ENCODE measurements around the gene CENPF. TPM values are rescaled to one million over a fixed set of nuclear protein-coding genes. Genes with fewer than 3 reads are reported as not detected.

The CENPF gene
- total RNA-seq, 4 donors from 2014 or later: 0.32 to 1.2 (median 0.99) TPM

DNA sequence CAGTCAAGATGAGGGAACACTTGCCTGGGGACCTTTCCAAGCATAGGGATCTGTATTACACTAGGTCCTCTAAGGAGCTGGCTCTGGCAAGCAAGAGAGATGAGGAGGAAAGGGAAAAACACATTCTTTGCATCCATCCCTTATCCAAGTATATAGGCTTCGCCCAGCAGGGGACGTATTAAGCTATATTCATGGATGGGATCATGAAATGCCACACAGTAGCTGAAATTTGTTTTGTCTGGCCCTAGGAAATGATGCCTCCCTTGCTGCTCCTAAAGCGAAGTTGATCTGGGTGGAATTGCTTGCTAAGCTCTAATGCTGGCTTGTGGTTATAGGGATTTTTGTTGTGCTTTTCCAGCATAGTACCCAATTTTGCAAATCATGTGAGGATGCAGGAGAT lies 32.1 kb downstream of the CENPF start:
- 95% methylated on average over 3 of the region's 3 CpGs for WGBS
- Histone ChIP-seq H3K4me3 (no peak overlapping the region), H3K4me1 (no peaks in the 10 kb centered on the region), H3K9me3 (no peaks in the 10 kb centered on the region), H3K27ac (replicated peaks in 1 of 4) (no peak overlapping the region), H3K27me3 (no peaks in the 10 kb centered on the region), H3K36me3 (no peaks in the 10 kb centered on the region)
- DNase-seq (ENCODE audit: extremely low spot score): no peak
- intact Hi-C loops (cut with DNase I): no loop called here
- TF ChIP-seq, protein P1, sequence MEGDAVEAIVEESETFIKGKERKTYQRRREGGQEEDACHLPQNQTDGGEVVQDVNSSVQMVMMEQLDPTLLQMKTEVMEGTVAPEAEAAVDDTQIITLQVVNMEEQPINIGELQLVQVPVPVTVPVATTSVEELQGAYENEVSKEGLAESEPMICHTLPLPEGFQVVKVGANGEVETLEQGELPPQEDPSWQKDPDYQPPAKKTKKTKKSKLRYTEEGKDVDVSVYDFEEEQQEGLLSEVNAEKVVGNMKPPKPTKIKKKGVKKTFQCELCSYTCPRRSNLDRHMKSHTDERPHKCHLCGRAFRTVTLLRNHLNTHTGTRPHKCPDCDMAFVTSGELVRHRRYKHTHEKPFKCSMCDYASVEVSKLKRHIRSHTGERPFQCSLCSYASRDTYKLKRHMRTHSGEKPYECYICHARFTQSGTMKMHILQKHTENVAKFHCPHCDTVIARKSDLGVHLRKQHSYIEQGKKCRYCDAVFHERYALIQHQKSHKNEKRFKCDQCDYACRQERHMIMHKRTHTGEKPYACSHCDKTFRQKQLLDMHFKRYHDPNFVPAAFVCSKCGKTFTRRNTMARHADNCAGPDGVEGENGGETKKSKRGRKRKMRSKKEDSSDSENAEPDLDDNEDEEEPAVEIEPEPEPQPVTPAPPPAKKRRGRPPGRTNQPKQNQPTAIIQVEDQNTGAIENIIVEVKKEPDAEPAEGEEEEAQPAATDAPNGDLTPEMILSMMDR (IDR thresholded peaks at IDR 0.05): no peak
- TF ChIP-seq POLR2A (IDR thresholded peaks at IDR 0.05; ENCODE audit: low read depth) (no peak), EP300 (IDR thresholded peaks at IDR 0.05) (no peak)

DNA sequence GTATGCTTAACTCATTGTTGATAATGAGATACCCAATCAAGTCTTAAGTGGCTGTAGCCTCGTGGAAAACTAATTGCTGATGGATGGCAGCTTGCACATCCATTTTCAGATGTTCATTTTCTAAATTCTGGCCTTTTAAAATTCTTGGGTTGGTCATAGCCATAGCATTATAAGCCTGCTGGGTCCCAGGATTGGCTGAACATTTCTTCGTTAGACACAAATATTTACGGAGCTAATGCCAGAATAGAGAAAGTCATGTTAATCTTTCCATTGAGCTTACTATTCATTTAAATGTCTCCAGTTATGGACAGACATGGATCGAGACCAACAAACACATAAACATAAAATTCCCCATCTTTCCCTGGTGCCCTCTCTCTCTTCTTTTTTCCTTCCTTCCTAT lies 32.5 kb downstream of the CENPF start:
- H3K4me1 ChIP-seq: no peaks in the 10 kb centered on the region
- no peaks in the 10 kb centered on the region for H3K36me3 ChIP-seq
- TF ChIP-seq POLR2A (IDR thresholded peaks at IDR 0.05; ENCODE audit: low read depth) (no peak), EP300 (IDR thresholded peaks at IDR 0.05) (no peak), POLR2AphosphoS5 (IDR thresholded peaks at IDR 0.05) (no peak)
- TF ChIP-seq, protein P1 (IDR thresholded peaks at IDR 0.05): no peak
- no peak overlapping the region for H3K4me3 ChIP-seq
- H3K9me3 ChIP-seq: no peaks in the 10 kb centered on the region
- no peak overlapping the region for H3K27ac ChIP-seq (replicated peaks in 1 of 4)
- 96% methylated on average over 4 of the region's 4 CpGs for WGBS
- DNase-seq (ENCODE audit: extremely low spot score): no peak
- no peaks in the 10 kb centered on the region for H3K27me3 ChIP-seq
- intact Hi-C loops (cut with DNase I): no loop called here

DNA sequence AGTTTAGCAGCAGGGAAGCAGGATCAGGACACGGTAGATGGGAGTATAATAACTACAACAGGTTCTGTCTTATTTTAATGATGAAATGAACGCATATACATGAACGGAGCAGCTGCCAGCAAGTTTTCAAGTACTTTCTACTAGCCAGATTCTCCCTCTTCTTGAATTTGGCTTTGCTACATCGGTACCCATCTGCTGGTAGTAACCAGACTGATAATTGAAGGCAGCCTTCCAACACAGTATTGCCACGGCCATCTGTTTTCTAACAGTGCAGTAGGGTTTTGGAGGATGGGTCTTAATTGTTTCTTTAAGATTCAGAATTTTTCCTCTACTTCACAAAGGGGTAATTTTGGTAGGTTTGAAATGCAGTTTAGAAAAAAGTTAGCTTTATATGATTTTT lies 33.4 kb downstream of the CENPF start:
- 91% methylated on average over 5 of the region's 5 CpGs for WGBS
- Histone ChIP-seq H3K36me3 (no peaks in the 10 kb centered on the region), H3K9me3 (no peaks in the 10 kb centered on the region), H3K4me3 (no peak overlapping the region), H3K4me1 (no peaks in the 10 kb centered on the region), H3K27ac (replicated peaks in 1 of 4) (no peak overlapping the region), H3K27me3 (no peaks in the 10 kb centered on the region)
- no peak for DNase-seq (ENCODE audit: extremely low spot score)
- TF ChIP-seq EP300 (IDR thresholded peaks at IDR 0.05) (no peak), POLR2AphosphoS5 (IDR thresholded peaks at IDR 0.05) (no peak), POLR2A (IDR thresholded peaks at IDR 0.05; ENCODE audit: low read depth) (no peak)
- TF ChIP-seq, protein P1 (IDR thresholded peaks at IDR 0.05): no peak
- intact Hi-C loops (cut with DNase I): no loop called here

DNA sequence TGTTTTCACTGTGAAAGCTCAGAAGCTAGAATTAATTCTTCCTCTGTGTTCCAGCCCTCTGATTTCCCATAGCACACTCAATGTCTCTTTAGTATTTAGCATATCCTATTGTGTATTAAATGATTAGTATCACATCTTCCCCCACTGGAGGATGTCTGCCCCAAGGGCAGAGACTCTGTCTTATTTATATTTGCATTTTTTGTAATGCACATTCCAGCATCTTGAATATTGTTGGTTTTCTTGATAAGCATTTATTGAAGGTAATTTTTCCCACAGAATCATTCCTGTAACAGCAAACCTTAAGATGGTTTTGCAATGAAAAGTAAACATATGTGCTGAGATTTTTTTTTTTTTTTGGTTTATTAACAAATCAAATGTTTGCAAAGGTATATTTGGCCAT lies 34.1 kb downstream of the CENPF start:
- intact Hi-C loops (cut with DNase I): no loop called here
- no peaks in the 10 kb centered on the region for H3K4me1 ChIP-seq
- no peaks in the 10 kb centered on the region for H3K36me3 ChIP-seq
- TF ChIP-seq EP300 (IDR thresholded peaks at IDR 0.05): no peak
- TF ChIP-seq POLR2AphosphoS5 (IDR thresholded peaks at IDR 0.05): no peak
- TF ChIP-seq, protein P1 (IDR thresholded peaks at IDR 0.05): no peak
- no peak overlapping the region for H3K27ac ChIP-seq (replicated peaks in 1 of 4)
- H3K27me3 ChIP-seq: no peaks in the 10 kb centered on the region
- H3K9me3 ChIP-seq: no peaks in the 10 kb centered on the region
- no peak overlapping the region for H3K4me3 ChIP-seq
- DNase-seq (ENCODE audit: extremely low spot score): no peak

DNA sequence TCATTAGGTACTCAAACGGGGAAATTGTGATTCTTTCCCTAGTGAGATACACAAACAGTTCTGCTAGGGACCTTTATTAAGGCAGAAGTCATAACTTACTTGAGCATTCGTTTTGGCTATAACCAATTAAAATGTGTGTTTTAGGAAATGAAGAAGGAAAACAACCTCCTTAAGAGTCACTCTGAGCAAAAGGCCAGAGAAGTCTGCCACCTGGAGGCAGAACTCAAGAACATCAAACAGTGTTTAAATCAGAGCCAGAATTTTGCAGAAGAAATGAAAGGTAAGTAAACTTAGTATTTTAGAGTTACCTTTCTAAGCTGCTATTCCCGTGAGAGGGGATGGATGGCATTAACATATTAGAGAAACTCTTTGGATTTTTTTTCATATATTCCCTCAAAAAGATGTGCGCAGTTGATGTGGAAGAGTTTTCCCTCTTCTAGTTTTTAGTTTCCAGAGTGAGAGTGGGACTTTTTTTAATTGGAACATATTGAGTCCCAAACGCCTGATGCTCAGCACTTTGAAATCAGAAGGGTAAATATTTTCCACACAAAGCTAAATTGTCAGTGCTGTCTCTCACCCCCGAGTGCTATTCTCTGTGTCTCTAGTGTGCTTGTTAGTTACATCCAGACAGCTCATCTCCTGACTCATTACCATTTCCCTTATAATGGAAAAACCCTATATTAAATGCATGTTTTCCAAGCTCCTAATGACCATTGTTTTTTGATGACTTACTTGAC lies 34.9 kb downstream of the CENPF start:
- H3K27ac ChIP-seq (replicated peaks in 1 of 4): no peak overlapping the region
- TF ChIP-seq EP300 (IDR thresholded peaks at IDR 0.05): no peak
- TF ChIP-seq, protein P1 (IDR thresholded peaks at IDR 0.05): peak; percentile 30 to 64 (median 50)
- no peak for TF ChIP-seq POLR2AphosphoS5 (IDR thresholded peaks at IDR 0.05)
- no peak for TF ChIP-seq POLR2A (IDR thresholded peaks at IDR 0.05; ENCODE audit: low read depth)
- no peak overlapping the region for H3K4me3 ChIP-seq
- H3K36me3 ChIP-seq: no peaks in the 10 kb centered on the region
- H3K4me1 ChIP-seq: no peaks in the 10 kb centered on the region
- 68% methylated on average over 6 of the region's 6 CpGs for WGBS
- no peaks in the 10 kb centered on the region for H3K9me3 ChIP-seq
- intact Hi-C loops (cut with DNase I): no loop called here
- no peak for DNase-seq (ENCODE audit: extremely low spot score)
- no peaks in the 10 kb centered on the region for H3K27me3 ChIP-seq

Measured in esophagus muscularis mucosa (tissue), 4 donors.